Stimulated activated CD4-positive, alpha-beta T cell treated with anti-CD3 and anti-CD28 coated beads, Interleukin-12 subunit alpha, Interleukin-12 subunit beta, amount 100 ng/mL, for 48 hours (primary cell): Measurements from ENCODE around the gene SORBS2.
"Not testable (repeated sequence)": the region's sequence is repeated elsewhere in the genome, so short reads cannot be mapped to it uniquely, and the experiment has no call there.

ENCODE experiments used
- DNase-seq, 3 donors: peaks; one replicate each; pipeline ENCODE4 v3.0.0-alpha.2; 2020; ENCODE audit warnings: low read depth in 2 of 3, low spot score in 1 of 3

SORBS2 gene

GRCh38 chr4:185560316-185560715 is 251.7 kb downstream of the SORBS2 start:
- no peak for DNase-seq

DNA sequence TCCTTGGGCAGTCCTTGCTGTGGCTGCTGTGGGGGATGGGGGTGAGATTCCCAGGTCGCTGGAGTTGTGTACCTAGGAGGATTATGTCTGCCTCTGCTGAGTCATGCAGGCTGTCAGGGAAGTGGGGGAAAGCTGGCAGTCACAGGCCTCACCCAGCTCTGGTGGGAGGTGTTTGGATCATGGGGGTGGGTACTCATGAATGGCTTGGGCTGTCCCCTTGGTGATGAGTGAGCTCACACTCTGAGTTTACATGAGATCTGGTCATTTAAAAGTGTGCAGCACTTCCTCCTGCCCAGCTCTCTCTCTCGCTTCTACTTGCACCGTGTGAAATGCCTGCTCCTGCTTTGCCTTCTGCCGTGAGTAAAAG is 252.1 kb downstream of the SORBS2 start:
- DNase-seq, result no peak

DNA sequence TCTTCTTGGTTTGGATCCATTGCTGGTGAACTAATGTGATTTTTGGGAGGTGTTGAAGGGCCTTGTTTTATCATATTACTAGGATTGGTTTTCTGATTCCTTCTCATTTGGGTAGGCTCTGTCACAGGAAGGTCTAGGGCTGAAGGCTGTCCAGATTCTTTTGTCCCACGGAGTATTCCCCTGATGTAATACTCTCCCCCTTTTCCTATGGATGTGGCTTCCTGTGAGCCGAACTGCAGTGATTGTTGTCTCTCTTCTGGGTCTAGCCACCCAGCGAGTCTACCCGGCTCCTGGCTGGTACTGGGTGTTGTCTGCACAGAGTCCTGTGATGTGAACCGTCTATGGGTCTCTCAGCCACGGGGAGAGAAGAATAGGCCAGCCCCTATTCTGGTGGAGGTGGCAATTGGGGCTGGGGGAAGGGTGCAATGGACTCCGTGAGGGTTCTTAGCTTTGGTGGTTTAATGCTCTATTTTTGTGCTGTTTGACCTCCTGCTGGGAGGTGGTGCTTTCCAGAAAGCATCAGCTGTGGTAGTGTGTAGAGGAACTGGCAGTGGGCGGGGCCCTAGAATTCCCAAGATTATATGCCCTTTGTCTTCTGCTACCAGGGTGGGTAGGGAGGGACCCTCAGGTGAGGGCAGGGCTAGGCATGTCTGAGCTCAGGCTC is 252.6 kb downstream of the SORBS2 start:
- not testable (repeated sequence) for DNase-seq

- no peak for DNase-seq
Observed at GRCh38 chr4:185554365-185555126, 257.4 kb downstream of the SORBS2 start.

GRCh38 chr4:185552254-185552653 is 259.7 kb downstream of the SORBS2 start:
- no peak for DNase-seq

DNA sequence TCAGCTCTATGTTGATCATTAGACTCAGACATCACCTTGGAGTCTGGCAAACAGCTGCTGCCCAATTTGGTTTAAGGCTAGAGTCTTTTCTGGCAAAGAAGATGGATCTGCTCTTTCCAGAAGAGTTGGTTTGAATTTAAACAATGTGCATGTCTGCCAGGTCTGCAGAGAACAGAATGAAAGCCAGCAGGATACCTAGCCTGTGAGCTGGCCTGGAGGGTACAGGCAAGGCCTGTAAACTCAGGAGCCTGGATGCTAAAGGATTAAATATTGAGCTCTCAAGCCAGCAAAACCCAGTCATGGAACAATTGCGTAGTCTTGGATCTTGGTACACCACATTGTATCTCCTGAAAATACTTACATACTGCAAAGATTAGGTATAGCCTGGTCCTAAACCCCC is 261.1 kb downstream of the SORBS2 start:
- no peak for DNase-seq

DNA sequence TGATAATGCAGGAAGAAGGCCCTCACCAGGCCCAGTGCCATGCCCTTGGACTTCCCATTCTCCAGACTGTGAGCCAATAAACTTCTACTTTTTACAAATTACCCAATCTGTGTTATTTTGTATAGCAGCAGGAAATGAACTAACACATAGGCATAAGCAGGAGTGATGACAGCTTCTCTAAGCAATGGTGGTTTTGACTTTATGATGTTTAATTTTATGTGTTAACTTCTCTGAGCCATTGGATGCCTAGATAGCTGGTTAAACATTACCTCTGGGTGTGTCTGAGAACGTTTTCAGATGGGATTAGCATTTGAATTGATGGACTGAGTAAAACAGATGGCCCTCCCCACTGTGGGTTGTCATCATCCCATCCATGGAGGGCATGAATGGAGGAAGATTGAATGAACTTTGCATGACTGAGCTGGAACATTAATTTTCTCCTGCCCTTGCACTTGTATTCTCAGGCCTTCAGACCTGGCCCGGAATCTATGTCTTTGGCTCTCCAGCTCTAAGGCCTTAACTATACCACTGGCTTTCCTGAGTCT is 262.8 kb downstream of the SORBS2 start:
- DNase-seq, result no peak

DNA sequence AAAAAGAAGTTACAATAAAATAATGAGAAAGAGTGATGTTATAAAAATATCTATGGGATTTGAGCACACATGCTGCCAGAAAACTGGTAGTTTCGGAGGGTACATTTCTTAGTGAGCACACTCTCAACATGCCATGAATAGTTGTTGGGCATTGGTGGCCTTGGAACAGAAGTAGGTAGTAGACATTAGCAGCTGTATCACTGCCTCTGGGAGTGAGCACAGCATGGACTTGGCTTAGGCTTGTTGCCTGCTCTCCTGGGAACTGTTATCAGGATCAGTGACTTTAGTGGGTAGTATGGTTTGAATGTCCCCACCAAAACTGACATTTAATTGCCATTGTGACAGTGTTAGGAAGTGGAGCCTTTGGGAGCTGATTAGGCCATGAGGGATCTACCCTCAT is 263.4 kb downstream of the SORBS2 start:
- DNase-seq, result no peak

GRCh38 chr4:185546335-185546734 is 265.7 kb downstream of the SORBS2 start:
- no peak for DNase-seq

DNA sequence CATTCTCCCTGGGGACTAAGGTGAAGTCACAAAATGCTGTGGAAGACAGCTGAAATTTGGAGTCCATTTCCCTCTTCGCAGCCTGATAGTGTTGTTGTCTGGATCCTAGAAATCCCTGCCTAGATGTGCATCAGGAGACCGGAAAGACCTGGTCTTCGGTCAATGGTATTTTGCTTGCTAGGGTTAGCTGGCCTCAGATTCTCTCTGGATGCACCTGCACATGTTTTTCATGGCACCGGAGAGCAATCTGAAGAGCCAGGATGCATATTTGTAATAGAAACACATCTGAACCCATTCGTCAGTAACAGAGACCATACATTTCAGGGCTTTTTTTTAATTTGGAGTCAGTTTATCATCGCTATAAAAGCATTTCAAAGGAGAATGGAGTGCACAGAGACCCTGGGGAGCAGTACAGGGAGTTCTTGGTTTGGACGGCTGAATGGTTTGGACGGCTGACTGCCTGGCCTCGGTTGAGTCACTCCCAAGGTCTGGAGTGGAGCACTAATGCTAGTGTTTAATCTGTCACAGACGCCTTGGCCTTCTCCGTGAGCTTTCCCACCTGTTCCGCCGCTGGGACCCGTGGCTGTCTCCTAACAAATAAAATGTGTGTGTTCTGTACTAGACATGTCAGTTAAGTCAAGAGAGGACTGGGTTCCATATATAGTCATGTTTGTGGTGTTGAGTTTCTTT is 269.2 kb downstream of the SORBS2 start:
- DNase-seq, result no peak

GRCh38 chr4:185541251-185541727 is 270.7 kb downstream of the SORBS2 start:
- no peak for DNase-seq

DNA sequence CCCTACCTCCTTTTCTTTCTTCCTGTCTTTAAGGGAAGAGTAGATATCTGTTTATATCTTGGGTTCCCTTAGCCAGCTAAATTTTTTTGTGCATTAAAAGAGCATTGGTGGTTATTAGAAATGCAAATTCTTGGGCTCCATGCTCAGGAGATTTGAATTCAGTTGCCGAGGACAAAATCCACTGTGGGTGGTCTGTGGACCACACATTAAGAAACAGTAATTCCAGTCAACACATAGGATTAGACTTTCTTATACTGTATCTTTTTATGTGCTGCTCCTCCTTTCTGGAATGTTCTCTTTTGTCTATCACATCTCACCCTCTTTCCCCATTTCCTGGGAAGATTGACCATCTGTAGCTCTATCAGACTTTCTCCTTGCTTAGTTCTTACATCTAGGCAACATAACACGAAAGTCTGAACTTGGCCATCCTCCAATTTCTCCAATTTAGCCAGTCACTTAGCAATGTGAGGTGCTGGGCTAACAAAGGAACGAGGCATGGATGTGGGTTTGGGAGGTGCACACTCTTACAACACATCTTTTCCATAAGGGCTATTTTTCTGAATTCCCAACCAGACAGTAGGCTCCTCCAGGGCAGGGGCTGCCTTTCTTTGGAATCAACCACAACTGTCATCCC is 271.4 kb downstream of the SORBS2 start:
- DNase-seq, result no peak

GRCh38 chr4:185540040-185540439 is 272.0 kb downstream of the SORBS2 start:
- no peak for DNase-seq

- DNase-seq, result no peak
Observed at GRCh38 chr4:185538806-185539205, 273.2 kb downstream of the SORBS2 start.

- no peak for DNase-seq
Observed at GRCh38 chr4:185536411-185536709, 275.6 kb downstream of the SORBS2 start.

DNA sequence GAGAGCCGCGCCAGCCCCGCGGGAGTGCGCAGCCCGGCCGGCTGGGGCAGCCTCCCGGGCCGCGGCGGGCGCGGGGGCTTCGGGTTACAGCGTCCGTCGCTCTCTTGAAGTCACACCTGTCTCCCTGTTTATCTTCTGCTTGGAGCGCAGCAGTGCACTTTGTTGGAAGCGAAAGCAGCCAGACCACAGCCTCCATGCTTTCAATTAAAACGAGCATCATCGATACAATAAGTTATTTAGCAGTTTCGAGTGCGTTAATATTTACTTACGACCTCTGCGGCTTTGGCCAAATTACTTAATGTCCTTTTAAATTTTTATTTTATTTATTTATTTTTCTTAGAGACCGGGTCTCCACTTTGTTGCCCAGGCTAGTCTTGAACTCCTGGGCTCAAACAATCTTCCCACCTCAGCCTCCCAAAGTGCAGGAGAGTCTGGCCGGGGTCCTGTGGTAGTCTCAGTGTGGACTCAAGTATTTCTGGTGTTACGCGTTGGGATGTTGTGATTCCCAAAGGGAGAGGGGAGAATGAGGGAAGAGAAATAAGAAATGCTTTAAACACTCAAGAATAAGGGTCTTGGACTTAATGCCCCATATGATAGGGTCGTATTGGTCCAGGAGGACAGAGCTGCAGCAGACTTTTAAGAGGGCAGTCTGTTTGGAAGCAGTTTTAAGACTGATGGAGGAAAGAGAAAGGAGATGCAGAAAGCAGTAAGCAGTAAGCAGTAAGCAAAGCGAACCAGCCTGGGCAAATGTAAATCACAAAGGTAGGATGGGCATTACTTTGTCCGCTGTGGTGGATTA is 276.2 kb downstream of the SORBS2 start:
- DNase-seq, result no peak
